ENCODE results near the gene PTH1R.

- TF ChIP-seq CTCF (IDR thresholded peaks at IDR 0.05 in 2 of 3, conservative IDR thresholded peaks at IDR 0.05 in 1 of 3; ENCODE audit: borderline replicate concordance in 1 of 3, insufficient read depth in 1 of 3, low read depth in 2 of 3, low read length in 2 of 3) (no peak), POLR2A (IDR thresholded peaks at IDR 0.05; ENCODE audit: borderline replicate concordance, extremely low read depth, insufficient read depth, insufficient read length) (no peak), EZH2phosphoT487 (IDR thresholded peaks at IDR 0.05; ENCODE audit: borderline replicate concordance) (no peak), SIN3A (IDR thresholded peaks at IDR 0.05; ENCODE audit: low read depth) (no peak), RAD21 (IDR thresholded peaks at IDR 0.05; ENCODE audit: low read depth) (no peak), POLR2AphosphoS5 (IDR thresholded peaks at IDR 0.05; ENCODE audit: low read depth, low read length) (no peak), JUND (IDR thresholded peaks at IDR 0.05) (no peak), EZH2 (IDR thresholded peaks at IDR 0.05) (no peak), MAX (IDR thresholded peaks at IDR 0.05) (no peak), YY1 (IDR thresholded peaks at IDR 0.05; ENCODE audit: extremely low read depth, insufficient replicate concordance, low read depth, low read length) (no peak), TCF7L2 (IDR thresholded peaks at IDR 0.05; ENCODE audit: borderline replicate concordance, extremely low read depth, insufficient read depth, insufficient read length) (no peak), ZNF274 (IDR thresholded peaks at IDR 0.05; ENCODE audit: low read depth, low read length) (no peak)
- TF ChIP-seq, protein P1, sequence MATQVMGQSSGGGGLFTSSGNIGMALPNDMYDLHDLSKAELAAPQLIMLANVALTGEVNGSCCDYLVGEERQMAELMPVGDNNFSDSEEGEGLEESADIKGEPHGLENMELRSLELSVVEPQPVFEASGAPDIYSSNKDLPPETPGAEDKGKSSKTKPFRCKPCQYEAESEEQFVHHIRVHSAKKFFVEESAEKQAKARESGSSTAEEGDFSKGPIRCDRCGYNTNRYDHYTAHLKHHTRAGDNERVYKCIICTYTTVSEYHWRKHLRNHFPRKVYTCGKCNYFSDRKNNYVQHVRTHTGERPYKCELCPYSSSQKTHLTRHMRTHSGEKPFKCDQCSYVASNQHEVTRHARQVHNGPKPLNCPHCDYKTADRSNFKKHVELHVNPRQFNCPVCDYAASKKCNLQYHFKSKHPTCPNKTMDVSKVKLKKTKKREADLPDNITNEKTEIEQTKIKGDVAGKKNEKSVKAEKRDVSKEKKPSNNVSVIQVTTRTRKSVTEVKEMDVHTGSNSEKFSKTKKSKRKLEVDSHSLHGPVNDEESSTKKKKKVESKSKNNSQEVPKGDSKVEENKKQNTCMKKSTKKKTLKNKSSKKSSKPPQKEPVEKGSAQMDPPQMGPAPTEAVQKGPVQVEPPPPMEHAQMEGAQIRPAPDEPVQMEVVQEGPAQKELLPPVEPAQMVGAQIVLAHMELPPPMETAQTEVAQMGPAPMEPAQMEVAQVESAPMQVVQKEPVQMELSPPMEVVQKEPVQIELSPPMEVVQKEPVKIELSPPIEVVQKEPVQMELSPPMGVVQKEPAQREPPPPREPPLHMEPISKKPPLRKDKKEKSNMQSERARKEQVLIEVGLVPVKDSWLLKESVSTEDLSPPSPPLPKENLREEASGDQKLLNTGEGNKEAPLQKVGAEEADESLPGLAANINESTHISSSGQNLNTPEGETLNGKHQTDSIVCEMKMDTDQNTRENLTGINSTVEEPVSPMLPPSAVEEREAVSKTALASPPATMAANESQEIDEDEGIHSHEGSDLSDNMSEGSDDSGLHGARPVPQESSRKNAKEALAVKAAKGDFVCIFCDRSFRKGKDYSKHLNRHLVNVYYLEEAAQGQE (IDR thresholded peaks at IDR 0.05; ENCODE audit: low read depth): no peak
Observed at GRCh38 chr3:46869440-46869839, 8.1 kb upstream of the PTH1R start.

All from HCT116 (cell line).